HG03457 (cell line): ENCODE results near the gene TPRG1L.

Experiments used
- ATAC-seq: cut with Tn5 transposase; IDR thresholded peaks from one replicate; pipeline ENCODE4 v1.9.1; 2021; ENCODE audit warnings: moderate number of reproducible peaks; ENCODE audit not compliant: unreplicated experiment

TPRG1L gene

DNA sequence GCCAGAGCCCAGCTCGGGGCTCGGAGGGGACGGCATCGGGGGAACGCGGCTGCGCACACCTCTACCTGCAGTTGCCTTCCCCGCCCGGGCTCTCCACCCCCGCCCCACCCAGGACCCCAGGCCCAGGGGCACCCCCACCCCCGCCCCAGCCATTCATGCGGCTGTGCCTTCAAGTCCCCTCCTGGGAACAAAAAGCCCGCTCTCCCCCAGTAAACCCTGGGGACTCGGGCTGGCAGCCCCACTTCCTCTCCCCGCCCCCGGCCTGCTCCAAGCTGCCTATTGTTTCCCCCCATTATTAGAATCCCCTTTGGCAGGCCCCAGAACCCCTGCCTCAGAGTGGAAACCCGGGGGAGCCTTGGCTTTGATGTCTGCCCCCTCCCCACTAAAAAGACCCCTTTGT is 31.5 kb upstream of the TPRG1L start:
- no peak for ATAC-seq

- no peak for ATAC-seq
These were observed 31.1 kb upstream of the TPRG1L start for GRCh38 chr1:3593745-3594144.

- ATAC-seq, result no peak
These were observed 30.0 kb upstream of the TPRG1L start for GRCh38 chr1:3594706-3595377.

DNA sequence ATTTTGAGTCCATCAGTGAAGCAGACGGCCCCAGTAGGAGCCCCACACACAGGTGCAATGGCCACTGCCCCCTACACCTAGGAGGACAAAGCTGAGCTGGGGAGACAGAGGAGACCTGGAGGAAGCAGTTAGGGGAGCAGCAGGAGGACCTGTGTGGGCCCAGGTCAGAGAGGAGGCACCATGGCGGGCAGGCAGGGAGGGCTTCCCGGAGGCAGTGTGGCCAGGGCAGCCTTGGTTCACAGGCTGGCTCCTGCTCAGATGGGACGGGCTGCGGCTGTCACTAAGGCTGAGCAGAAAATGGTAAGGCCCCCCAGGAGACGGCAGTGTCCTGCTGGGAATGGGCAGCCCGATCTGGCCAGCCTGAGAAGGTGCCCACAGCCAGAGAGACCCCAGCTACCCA is 28.9 kb upstream of the TPRG1L start:
- ATAC-seq, result no peak

DNA sequence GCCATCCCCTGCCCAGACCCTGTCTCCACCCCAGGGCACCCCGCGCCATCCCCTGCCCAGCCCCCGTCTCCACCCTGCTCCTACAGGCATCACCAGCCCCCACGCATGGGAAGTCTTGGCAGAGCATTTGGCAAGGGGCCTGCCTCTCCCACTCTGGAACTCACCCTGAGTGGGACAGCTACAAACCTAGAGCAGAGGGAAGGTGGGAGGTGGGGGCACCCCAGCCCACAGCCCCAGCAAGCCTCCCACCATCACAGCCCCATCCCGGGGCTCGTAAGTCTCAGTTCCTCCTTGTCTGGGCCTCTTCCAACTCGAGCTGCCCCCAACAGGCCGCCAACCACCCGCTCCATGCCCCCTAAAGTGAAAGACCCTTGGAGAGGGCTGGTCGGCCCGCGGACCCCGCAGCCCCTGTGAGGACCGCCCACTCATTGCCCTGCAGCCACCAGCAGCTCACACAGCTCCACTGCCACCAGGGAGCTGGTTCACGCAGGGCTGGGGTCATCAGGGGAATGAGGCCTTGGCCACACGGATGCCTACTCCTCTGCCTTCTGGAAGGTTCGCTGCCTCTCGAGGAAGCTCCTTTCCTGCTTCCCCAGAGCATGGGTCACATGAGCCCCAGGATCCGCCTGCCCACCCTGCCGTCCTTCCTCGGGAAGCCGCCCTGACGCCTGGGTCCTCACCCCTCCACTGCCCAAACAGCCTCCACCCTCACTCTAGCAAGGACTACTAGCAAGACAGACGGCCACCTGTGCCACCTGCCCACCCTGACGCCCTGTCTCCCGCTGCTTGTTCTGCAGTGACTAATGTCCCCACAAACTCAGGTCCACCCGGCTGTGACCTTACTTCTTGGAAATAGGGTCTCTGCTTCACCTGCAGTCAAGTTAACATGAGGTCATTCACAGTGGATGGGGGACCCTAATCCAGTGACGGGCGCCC is 27.9 kb upstream of the TPRG1L start:
- no peak for ATAC-seq

- ATAC-seq, result no peak
These were observed 27.2 kb upstream of the TPRG1L start for GRCh38 chr1:3597599-3597964.

GRCh38 chr1:3598051-3598491 is 26.7 kb upstream of the TPRG1L start:
- ATAC-seq, result no peak

DNA sequence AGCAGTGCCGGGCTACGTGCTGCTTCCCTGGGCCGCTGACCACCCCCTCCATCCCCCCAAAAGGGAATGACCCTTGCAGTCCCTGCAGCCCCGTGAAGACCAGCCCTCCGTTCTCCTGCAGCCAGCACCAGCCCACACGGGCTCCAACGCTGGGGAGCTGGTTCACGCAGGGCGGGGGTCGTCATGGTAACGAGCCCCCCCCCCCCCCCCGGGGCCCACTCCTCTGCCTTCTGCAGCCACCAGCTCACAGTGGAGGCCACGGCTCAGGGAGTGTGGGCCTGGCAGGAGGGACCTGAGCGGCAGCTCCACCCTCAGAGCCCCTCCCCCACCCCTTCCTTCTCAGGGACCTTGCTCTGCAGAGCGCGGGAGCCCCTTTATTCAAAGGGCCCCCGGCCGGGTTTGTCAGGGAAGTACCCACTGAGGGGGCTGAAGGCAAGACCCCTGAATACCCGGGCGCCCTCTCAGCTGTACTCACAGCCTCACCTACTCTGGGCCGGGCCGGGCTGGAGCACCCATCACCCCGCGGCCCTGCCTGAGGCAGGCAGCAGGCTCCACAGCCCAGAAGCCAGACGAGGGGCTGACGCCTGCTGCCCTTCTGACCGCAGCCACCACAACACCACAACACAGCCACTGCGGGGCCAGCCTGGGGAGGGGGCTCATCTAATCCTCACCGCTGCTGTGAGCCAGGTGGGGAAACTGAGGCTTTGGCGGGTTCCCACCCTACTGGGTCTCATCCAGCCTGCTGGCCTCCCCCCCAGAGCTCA is 26.1 kb upstream of the TPRG1L start:
- ATAC-seq, result no peak

DNA sequence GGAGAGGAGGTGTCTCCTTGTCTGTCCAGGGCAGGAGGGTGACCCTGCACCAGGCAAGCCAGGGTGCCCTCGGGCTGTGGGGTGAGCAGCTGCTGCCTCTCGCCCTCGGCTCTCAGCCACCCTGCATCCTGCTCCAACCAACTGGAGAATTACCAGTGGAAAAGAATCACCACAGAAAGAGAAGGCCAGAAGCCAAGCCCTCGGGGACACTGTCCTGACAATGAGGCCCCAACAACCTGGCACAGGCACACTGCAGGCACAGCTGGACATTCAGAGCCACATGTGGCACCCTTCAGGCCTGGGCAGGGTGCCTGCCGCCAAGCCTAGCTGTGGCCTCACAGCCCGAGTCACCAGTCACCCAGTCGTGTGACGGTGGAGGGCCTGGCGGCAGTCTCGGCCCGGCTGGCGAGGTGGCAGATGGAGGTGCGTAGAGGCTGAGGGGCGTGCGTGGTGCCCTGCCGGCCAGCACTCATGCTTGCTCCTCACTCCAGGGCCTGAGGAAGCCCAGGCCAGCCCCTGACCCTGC is 25.5 kb upstream of the TPRG1L start:
- no peak for ATAC-seq

GRCh38 chr1:3599816-3600215 is 25.0 kb upstream of the TPRG1L start:
- no peak for ATAC-seq

DNA sequence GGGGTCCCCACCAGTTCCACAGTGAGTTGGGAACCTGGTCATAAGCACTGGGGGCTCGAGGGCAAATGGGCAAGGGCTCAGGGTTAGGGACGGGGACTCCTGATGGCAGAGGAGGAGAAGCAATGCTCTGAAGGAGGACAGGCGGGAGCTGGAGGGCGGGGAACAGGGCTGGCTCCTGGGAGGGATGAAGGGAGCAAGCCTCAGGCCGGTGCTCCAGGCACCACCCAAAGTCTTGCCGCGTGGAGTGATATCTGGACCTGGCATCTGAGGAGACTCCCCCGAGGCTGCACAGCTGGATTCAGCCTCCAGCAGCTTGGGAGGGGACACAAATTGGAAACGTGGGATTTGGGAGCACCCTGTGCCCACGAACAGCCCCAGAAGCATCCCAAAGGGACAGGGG is 24.5 kb upstream of the TPRG1L start:
- no peak for ATAC-seq

DNA sequence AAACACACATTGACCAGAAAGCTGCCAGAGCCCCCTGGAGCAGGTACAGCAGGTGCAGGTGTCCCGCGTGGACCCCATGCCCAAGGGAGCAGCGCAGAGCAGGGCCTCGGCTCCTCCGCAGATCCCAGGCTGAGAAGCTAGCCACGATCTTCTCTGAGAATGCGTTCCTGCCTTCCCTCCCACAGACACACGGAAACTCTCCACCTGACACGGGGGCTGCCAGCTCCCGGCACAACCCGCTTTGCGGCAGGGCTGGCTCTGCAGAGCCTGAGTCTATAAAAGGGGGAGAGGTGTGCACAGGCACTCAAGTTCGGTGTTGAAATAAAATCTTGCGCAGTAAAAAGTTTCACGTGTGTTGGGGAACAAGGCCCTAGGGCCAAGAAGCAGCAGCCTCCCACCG is 23.1 kb upstream of the TPRG1L start:
- ATAC-seq, result no peak

DNA sequence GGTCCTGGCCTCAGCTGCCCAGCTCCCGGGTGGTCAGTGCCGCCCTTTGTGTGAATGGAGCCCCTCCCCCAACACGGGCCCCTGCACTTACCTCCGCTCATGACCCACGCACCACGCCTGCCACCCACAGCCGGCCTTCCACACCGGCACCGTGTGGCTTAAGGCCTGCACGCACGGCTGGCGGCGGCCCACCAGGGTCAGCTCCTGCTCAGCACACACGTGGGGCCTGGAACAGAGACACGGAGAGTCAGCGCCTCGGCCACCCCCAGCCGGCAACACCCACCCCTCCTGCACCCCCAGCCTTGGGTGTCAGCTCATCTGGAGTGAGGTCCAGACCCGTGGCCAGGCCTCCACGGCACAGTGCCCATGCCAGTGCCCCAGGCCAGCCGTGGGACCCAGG is 22.4 kb upstream of the TPRG1L start:
- no peak for ATAC-seq

DNA sequence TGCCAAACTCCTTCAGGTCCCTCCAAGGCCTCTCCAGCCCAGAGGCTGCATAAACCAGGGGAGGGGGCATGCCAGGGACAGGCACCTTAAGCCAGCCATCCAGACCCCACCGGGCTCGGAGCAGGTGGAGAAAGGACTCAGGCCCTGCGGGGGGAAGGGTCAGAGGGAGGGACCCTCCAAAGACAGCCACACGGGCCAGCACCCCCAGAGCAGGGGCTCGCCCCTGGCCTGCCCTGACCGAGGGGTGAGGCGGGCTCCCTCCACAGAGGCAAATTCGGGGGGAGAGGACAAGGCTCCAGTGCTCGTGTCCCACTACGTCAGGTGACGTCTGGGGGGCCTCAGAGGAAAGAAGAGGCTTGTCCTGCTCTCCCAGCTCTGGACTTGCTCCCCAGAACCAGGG is 21.7 kb upstream of the TPRG1L start:
- ATAC-seq, result no peak

DNA sequence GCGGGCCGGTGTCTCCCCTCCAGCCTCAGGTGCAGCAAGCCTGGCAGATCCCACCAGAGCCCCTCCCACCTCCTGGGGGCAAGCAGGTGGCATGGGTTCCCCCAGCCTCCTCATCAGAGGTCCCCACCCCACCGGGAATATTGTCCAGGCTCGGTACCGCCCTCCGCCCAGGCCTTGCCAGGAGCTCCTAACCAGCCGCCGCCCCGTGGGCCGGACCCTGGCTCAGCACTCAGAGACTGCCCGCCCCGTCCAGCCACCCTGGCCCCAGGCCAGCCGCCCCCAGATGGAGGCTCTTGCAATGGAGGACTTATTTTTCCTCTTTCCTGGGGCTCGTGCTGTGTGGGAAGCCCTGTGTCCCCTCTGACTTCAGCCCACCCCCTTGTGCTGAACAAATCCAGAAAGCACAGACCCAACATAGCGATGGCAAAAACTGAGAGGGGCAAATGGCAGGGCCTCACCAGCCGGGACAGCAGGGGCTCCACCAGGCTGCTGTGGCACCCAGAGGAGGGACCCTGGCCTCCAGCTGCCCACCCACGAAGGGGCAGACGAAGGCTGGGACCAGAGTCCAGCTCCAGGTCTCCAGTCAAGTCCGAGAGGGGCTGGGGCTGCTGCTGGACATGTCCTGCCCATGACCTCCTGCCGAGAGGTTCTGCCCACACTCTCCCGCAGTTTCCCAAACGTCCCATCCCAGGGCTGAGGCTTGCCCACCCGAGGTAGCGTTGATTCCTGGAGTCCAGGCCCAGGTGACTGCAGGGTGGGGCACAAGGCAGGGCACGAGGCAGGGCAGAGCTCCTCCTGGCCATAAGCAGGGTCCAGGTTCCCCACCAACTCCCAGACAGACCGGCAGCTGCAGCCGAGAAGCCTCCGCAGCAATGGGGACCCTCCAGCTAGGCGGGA is 21.0 kb upstream of the TPRG1L start:
- ATAC-seq, result no peak

GRCh38 chr1:3604468-3604974 is 20.3 kb upstream of the TPRG1L start:
- ATAC-seq, result no peak

DNA sequence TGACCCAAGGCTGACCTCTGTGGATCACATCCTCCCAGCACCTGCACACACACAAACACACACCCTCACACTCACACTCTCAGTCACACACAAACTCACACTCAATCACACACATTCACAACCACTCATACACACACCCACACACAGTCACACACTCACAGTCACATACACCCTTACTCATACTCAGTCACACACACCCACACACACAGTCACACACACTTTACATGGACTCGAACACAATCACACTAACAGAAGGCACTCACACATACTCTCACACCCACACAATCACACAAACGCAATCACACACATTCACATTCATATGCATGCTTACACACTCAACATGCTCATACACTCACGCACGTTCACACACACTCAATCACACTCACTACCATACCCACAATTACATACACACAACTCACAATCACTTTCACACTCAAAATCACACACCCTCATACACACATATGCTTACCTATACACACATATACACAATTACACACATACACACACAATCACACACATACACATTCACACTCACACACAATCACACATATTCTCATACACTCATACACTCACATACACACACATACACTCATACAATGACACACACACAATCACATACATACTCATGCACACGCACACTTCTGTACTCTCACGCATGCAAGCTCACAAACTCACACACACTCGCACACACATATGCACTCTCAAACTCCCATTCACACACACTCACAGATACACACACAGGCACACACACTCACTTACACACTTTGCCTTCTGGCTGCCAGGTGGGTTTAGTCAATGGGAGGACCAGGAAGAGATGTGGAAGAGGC is 19.6 kb upstream of the TPRG1L start:
- ATAC-seq, result no peak

GRCh38 chr1:3606779-3607702 is 17.8 kb upstream of the TPRG1L start:
- ATAC-seq, result no peak
